ENCODE results near the gene CAMK1D.

Gene CAMK1D

DNA sequence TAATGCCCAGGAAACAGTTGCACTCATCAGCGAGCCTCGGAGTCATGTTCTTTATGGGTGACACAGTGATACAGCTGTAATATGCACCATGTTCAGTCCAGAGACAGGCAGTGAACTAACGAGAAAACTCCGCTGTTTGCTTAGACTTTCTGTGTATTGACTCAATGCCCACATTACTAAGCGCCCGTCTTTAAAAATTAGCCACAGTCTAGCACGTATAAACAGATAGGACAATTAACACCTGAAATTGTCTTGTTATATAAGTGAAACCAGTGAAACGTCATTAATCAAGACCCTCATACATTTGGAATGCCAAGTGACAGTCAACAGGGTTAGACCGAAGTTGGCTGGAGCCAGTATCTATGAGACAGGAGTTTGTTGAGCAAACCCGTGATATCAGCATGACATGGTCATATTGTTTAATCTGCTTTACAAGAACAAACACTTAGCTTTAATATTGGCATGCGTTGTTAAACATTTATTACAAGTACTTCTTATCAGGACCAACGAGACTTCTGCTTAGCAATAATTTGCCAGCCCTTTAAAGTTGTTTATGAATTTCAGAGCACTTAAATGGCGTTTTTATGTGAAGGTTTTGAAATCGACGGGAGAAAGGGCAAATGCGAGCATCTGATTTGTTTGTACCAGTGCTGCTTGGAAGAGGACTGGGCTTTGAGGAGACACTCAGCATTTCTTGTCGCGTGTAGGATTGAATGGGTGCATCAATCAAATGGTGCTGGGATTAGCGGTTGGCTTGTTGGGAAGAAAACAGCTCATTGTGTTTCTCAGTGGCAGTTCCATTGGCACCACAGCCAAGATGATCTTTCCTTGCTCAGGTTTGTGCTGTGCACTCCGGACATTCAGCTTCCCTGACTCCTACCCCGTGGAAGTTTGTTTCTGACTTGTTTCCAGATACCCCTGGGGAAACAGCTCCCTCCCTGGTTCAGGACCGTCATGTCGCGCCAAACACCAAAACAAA lies 56.3 kb downstream of the CAMK1D start:
- no peak for DNase-seq

- DNase-seq, result no peak
Measured at GRCh38 chr10:12406764-12407400, 57.5 kb downstream of the CAMK1D start.

- no peak for DNase-seq
Measured at GRCh38 chr10:12408472-12408871, 59.1 kb downstream of the CAMK1D start.

GRCh38 chr10:12409161-12409560 lies 59.8 kb downstream of the CAMK1D start:
- no peak for DNase-seq

GRCh38 chr10:12409613-12410012 lies 60.3 kb downstream of the CAMK1D start:
- DNase-seq, result no peak

GRCh38 chr10:12412666-12413368 lies 63.5 kb downstream of the CAMK1D start:
- DNase-seq, result no peak

DNA sequence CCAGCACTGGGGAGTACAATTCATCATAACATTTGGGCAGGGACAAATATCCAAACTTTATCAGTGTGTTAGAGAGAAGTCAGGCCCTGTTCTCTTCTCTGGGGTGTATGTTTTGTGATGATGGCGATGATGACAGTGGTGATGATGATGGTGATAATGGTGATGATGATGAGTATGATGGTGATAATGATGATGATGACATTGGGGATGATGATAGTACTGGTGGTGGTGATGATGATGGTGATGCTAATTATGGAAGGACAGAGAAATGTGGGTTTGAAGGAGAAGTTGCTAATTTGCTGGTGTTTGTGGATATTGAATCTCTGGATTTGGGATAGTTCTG lies 64.0 kb downstream of the CAMK1D start:
- no peak for DNase-seq

GRCh38 chr10:12414278-12414989 lies 65.1 kb downstream of the CAMK1D start:
- no peak for DNase-seq

DNA sequence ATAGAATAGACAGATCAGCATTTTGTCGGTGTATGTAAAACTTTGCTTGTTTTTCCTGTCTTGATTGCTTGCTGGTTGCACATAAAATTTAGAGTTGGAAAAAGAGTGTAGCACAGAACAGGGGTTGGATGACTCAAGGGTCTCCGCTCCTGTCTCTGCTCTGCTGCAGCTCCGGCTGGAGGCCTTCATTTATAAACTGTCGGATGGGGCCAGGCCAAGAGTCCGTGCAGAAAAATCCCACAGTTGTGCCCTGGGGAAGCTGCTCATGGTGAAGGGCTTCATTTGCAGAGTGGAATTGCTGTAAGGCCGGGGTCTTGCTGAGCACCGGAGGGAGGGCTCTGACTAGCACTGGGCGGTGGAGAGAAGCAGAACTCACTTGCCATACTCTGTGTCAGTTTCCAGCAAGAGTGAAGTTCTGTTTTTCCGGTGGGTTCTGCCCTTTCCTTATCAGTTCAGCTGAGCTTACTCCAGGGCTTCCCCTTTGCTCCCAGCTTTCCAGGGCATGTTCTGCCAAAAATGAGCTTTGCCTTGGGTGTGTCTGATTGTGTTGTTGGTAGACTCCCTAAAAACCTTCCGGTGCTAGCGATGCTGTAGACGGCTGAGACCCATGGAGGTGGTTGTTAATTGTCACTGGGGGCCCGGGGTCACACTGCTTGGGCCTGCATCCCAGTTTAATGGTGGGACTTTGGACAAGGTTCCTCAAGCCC lies 67.2 kb downstream of the CAMK1D start:
- no peak for DNase-seq

DNA sequence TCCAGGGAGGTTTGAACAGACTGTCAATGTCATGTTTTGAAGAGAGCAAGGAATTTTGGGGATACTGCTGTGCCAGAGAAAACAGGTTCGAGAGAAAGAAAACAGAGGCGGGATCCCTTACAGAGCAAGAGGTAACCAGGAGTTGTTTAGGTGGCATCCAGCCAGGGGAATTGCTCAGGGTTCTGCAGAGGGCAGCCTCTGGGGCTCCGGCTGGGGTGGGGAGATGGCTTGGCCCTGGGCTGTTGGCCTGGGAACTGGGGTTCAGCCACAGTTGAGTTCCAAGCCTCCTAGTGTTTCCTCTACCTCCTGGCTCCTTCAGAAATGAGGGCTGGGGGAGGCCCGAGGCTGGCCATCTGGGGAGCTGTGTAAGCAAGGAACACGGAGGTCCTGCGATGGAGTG lies 68.0 kb downstream of the CAMK1D start:
- DNase-seq, result no peak

DNA sequence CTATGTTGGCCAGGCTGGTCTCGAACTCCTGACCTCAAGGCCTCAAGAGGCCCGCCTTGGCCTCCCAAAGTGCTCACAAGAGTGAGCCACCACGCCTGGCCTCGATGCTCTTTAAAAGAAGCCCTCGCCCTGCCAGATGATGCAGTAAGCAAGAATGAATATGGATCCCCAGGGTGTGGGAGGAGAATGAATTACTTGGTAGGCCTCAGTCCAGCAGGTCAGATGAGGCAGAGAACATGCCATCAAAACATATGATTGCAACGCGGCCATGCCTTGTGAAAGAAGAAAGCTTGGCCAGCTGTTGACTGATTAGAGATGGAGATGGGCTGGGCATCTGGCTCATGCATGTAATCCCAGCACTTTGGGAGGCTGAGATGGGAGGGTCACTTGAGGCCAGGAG lies 68.7 kb downstream of the CAMK1D start:
- no peak for DNase-seq

- no peak for DNase-seq
Measured at GRCh38 chr10:12418725-12419261, 69.4 kb downstream of the CAMK1D start.

DNA sequence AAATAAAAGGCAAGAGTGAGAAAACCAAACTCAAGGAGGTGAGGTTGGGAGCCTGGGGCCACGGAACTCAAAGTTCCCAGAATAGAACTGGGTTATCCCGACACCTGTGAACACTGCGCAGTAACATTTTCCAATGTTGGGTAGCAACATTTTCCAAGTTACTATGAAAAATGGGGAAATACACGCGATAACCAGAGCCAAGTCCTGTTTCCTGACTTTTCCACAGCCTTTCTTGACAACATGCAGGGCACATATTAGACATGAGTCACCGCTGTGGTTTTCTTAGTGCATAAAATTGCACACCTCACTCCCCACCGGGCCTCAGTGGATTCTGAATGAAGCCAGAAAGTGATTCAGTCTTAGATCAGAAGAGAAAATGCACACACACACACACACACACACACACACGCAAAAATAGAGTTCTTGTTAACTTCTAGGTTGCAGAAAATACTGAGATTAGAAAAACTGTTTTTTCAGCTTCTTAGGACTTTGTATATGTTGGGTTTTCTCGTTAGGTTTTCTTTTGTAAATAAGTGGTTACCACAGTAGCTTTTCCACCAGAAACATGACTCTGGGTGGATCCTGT lies 70.0 kb downstream of the CAMK1D start:
- peak in 3 of 4 experiments; percentile 5 to 9 (median 7) for DNase-seq

DNA sequence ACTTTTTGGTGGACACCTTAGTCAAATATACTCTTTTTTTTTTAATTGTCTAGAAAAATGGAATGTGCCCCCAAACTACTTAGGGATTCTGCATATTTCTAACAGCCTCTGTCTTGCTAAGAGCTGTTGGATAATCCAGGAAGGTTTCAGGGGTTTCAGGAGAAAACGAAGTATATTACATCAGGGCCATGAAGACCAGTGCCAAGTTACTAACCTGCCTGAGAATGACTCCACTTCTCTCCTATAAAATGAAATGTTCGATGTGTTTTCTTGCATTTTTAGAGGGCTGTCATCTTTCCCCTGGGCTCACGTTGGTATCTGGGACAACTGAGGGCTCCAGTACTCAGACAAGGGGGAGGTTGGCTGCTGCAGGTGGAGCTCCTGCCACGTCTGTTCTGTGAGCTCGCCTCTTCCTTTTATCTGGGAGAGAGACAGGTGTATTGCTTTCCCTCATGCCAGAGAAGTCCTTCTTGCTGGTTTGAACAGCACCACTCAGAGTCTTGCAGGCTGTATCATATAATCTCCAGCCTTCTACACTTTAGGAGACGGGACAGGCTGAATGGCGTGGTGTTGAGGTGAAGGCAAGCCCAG lies 71.3 kb downstream of the CAMK1D start:
- DNase-seq, result no peak

DNA sequence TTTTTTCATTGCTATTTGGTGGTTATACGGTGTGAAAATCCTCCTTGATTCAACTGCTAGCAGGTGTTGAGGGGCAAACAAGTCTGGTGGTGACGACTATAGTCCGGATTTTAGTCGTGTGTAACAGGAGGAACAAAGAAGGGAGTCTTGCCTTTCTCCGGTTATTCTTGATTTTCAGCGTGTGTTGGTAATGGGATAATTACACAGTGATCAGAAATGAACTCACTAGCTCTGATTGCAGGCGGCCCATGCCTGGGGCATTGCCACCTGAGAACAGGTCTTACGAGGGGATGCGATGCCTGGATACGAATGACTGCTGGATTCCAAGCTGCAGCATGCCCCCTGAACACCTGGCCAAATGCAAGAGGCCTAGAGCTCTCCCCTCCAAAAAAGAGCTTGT lies 72.8 kb downstream of the CAMK1D start:
- no peak for DNase-seq

GRCh38 chr10:12423896-12424295 lies 74.5 kb downstream of the CAMK1D start:
- DNase-seq, result no peak

GRCh38 chr10:12427276-12427675 lies 77.9 kb downstream of the CAMK1D start:
- DNase-seq, result no peak

- no peak for DNase-seq
Measured at GRCh38 chr10:12428447-12429135, 79.2 kb downstream of the CAMK1D start.

GRCh38 chr10:12430406-12430982 lies 81.1 kb downstream of the CAMK1D start:
- no peak for DNase-seq

Measured in activated naive CD4-positive, alpha-beta T cell (primary cell).